Measurements from ENCODE around the gene GRK2.
"Not testable (repeated sequence)": the region's sequence is repeated elsewhere in the genome, so short reads cannot be mapped to it uniquely, and the experiment has no call there.

GRK2 gene

GRCh38 chr11:67266449-67267187 is at the start of gene GRK2:
GRK2 (plus strand) TSS chr11:67266473; CDS start chr11:67266700, 227 bp downstream.
- no peak for DNase-seq

- DNase-seq, result no peak
Measured at GRCh38 chr11:67227726-67228125, 38.5 kb upstream of the GRK2 start.

- no peak for DNase-seq
Measured at GRCh38 chr11:67230406-67230805, 35.9 kb upstream of the GRK2 start.

- DNase-seq, result no peak
Measured at GRCh38 chr11:67230886-67231285, 35.4 kb upstream of the GRK2 start.

- no peak for DNase-seq
Measured at GRCh38 chr11:67233584-67234190, 32.6 kb upstream of the GRK2 start.

- DNase-seq, result not testable (repeated sequence)
Measured at GRCh38 chr11:67234571-67234970, 31.7 kb upstream of the GRK2 start.

GRCh38 chr11:67237574-67237973 is 28.7 kb upstream of the GRK2 start:
- DNase-seq, result no peak

DNA sequence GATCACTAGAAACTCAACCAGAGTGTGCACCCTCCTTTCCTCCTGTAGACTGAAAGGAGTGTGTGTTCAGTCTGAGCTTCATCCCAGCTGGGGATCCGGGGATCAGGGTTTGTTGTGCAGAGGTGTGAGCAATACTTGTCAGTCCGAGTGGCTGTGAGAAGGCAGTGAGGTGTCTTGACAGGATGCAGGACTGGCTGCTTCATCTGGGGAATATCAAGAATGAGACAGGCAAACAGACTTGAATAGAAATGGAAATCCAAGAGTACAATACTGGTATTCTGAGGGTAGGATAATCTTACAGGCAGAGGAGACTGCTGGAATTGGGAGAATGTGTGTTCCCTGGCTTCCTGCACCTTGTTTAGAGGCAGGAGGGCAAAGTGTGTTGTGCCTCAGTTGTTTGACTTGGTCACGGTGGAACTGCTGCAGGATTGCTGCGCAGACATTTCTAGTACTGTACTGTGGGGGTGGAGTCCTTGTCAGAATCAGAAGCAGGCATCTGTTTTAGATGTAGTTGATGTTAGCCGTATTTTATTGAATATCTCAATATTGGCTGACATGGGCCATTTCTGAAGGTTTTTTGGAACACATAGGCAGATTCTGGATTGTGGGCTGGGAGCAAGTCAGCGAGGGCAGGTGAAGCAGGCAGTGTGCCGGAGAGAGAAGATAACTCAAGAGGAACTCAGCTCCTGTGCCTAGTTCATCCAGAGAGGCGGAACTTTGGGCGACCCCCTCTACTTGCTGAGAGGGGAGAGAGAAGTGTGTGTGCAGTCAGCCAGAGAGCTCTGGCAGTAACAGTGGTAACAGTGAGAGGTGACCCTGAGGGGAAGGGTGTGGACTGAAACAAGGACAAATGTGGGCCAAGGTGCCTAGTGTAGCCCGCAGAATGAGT is 27.1 kb upstream of the GRK2 start:
- DNase-seq, result no peak

- DNase-seq, result peak; percentile 77
Measured at GRCh38 chr11:67239783-67240575, 26.3 kb upstream of the GRK2 start.

DNA sequence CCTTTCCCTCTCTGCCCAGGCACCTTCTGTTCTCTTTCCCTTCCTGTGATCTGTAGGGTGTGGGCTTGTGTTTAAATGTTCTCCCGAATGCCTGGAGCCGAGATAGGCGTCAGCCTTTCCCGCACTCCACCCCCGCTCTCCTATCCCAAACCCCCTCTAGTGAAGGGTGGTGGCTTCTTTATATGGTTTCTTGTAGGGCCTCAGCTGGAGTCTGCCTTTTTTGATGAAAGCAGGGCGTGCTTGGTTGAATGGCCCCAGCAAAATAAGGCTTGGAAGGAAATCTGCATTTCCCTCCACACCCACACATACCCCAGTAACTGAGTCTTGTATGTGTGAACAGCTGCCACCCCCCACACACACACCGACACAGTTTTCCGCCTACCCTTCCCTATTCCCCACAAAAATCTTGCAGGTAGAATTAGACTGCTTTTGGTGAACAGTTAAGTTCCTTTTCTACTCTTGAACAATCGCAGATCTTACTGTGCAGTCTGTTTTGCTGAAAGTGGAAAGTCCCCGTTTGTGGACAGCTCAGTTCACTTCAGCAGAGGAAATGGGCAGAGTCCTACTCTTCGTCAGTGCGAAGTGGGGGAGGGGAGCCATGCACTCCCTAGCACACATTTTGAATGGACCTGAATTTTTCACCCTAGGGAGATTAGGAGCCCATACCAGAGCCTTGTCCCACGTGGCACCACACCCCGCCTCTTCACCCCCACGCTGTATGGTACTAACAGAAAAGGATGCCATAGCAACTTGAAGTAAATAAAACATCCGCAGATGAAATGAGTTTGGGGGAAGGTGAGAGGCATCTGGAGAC is 25.5 kb upstream of the GRK2 start:
- DNase-seq, result no peak

DNA sequence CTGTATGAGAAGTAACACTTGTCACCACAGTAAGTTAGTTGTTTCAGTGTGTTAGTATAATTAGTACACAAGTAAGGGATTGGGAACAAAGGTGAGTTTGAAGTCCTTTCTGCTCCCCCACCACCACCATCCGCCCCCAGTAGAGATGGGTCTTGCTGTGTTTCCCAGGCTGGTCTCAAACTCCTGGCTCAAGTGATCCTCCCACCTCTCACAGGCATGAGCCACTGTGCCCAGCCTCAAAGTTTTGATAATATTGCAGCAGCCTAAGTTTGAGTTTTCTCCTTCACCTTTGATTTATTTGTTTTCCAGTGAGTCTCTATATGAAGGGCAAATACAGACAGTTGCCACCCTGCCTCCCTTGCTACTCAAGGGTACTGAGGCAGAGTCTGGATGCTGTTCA is 23.7 kb upstream of the GRK2 start:
- no peak for DNase-seq

- DNase-seq, result no peak
Measured at GRCh38 chr11:67243051-67243450, 23.2 kb upstream of the GRK2 start.

DNA sequence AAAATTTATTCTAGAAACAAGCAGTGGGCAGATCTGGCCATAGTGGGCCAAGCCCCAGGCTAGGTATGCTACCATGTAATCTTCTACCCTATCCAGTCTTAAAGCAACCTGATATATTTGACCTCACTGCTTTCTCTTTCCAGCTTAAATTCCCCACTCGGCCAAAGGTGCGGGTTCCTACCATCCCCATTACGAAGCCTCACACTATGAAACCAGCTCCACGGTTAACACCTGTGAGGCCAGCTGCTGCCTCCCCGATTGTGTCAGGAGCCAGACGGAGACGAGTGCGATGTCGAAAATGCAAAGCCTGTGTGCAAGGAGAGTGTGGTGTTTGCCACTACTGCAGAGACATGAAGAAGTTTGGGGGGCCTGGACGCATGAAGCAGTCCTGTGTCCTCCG is 21.2 kb upstream of the GRK2 start:
- no peak for DNase-seq

DNA sequence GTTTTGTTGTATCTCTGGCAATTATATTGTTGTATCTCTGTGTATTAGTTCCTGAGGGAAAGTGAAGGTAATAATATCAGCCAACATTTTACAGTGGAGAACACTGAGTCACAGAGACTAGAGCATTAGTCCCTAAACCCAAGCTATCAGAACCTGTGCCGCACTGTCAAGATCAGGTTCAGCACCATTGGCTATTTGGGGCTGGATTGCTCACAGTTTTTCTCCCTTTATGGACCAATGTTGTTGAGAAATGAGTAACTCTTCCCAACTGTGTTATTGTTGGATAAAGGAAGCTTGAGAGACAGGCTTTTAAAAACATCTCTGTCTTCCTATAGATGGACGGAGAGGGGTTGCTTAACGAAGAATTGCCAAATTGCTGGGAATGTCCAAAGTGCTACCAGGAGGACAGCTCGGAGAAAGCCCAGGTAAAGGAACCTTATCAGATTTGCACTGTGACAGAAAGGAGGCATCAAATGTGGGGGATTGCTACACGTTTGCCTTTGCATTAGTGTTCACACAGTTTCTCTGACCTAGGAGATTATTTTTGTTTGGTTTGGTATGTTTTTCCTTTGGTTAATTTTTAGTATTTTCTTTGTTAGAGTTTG is 18.2 kb upstream of the GRK2 start:
- DNase-seq, result no peak

GRCh38 chr11:67248653-67249052 is 17.6 kb upstream of the GRK2 start:
- no peak for DNase-seq

- no peak for DNase-seq
Measured at GRCh38 chr11:67250059-67251043, 15.9 kb upstream of the GRK2 start.

DNA sequence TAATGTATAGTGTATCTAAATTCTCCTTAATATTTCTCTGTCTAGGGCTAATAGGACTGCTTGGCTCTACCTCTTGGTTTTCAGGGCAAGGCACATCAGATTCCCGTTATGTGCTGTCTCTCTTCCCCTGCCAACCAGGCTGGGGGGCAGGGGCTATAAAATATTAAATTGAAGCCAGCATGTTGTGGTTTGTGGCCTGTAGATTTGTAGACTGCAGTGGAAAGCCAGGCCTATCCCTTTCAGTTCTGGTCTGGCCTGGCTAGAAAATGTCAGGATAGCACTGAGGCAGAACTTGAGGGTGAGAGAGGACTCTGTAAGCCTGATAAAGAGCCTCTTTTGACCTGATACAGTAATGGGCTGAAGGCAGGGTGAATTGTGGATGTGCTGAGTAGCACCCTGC is 14.4 kb upstream of the GRK2 start:
- DNase-seq, result no peak

DNA sequence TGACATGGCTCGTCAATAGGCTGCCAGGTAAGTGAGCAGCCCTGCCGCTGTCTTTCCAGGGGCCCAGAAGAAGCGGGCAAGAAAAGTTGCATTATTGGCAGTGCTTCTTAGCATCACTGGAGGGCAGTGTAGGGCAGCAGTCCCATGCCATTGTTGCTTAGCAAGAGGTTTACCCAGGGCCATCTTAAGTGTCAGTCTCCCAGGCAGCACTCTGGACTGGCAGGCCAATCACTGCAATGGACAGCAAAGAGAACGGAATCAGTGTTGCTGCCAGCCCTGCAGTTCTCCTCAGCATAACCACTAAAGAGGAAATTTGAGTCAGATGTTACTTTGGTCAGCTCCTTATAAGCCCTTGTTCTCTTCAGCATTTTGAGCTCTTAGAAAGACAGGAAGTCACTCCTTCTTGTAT is 13.4 kb upstream of the GRK2 start:
- no peak for DNase-seq

DNA sequence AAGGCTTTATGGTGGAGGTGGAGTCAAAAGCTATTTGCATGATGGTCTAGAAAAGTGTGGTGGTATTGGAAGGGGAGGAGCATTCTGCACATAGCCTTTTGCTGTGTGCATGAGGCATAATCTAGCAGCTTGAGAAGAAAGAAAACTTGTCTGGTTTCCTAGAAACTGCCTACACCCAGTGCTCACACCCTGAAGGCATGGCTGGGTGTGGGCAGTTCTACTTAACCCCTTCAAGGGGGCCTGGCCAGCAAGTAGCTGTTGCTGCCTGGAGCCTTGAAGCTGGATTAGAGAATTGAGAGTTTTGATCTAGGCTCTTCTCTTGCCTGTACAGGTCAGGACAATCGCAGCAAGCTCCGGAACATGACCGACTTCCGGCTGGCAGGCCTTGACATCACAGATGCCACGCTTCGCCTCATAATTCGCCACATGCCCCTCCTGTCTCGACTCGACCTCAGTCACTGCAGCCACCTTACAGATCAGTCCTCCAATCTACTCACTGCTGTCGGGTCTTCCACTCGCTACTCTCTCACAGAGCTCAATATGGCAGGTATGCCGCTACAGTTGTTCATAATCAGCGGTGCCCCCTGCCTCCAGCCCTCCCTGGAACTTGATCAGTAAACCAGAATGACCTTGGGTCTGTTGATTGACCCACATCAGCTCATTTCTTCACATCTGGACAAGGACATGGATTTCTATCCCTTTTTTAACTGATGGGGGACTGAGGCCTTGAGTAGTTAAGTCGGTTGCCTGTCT is 12.2 kb upstream of the GRK2 start:
- DNase-seq, result no peak

DNA sequence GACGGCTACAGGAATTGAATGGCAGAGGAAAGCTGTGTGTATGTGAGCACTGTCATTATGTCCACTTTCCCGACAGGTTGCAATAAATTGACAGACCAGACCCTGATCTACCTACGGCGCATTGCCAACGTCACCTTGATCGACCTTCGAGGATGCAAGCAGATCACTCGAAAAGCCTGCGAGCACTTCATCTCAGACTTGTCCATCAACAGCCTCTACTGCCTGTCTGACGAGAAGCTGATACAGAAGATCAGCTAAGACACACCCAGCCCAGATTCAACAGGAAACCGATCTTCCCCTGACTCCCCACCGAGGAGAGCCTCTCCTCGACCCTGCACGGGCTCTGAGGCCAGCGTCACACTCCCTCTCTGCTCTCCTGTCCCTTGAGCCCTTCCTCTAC is 11.5 kb upstream of the GRK2 start:
- no peak for DNase-seq
